Liver (tissue), 3 donors: Measurements from ENCODE around the gene CCDC15.

ENCODE experiments used
- CTCF ChIP-seq: fragments of 150-350 bp; IDR thresholded peaks from 2 replicates; pipeline ENCODE4 v1.5.1; 2017; ENCODE audit warnings: improper control_type of control experiment, low read depth, low read length; ENCODE audit not compliant: missing input control
- EGR1 ChIP-seq, 2 donors: IDR thresholded peaks; 2 replicates each; pipeline ENCODE4 v1.6.1; 2016 to 2018; ENCODE audit warnings: antibody characterized with exemption in 2 of 2, low read depth in 2 of 2
- FOXA2 ChIP-seq: IDR thresholded peaks from 2 replicates; pipeline ENCODE4 v1.6.1; 2016; ENCODE audit warnings: antibody characterized with exemption
- HNF4A ChIP-seq, 2 donors: conservative IDR thresholded peaks; 2 replicates each; pipeline ENCODE4 v1.6.1; 2016; ENCODE audit warnings: antibody characterized with exemption in 2 of 2, mild to moderate bottlenecking in 2 of 2
- HNF4G ChIP-seq: IDR thresholded peaks from 2 replicates; pipeline ENCODE4 v1.6.1; 2016; ENCODE audit warnings: antibody characterized with exemption
- RAD21 ChIP-seq, 2 donors: IDR thresholded peaks; 2 replicates each; pipeline ENCODE4 v1.6.1; 2016; ENCODE audit warnings: antibody characterized with exemption in 2 of 2, mild to moderate bottlenecking in 2 of 2
- REST ChIP-seq: IDR thresholded peaks from 2 replicates; pipeline ENCODE4 v1.6.1; 2016; ENCODE audit warnings: antibody characterized with exemption, mild to moderate bottlenecking
- TAF1 ChIP-seq: conservative IDR thresholded peaks from 2 replicates; pipeline ENCODE4 v1.6.1; 2016; ENCODE audit warnings: antibody characterized with exemption, mild to moderate bottlenecking
- ZBTB33 ChIP-seq: IDR thresholded peaks from 2 replicates; pipeline ENCODE4 v1.6.1; 2016; ENCODE audit warnings: antibody characterized with exemption
- donor health status: healthy.
- donor health status: healthy.

- TF ChIP-seq FOXA2 (no peak), CTCF (no peak), TAF1 (no peak), EGR1 (IDR thresholded peaks at IDR 0.05; ENCODE audit: low read depth in 2 of 2) (no peak), RAD21 (IDR thresholded peaks at IDR 0.05) (no peak), HNF4A (conservative IDR thresholded peaks at IDR 0.05) (no peak), REST (no peak), ZBTB33 (no peak), HNF4G (no peak)
Observed at GRCh38 chr11:125016413-125016812, 62.4 kb downstream of the CCDC15 start.
